Heart left ventricle (tissue), 13 donors: ENCODE results near the gene AAMDC.

Source experiments
- CTCF ChIP-seq, 12 donors: fragments of 200-600 bp; sonication (generic) in 4 of 12; IDR thresholded peaks; one replicate each; pipeline versions ENCODE4 v1.5.0 to v1.8.0; 2018 to 2022; ENCODE audit warnings: antibody characterized with exemption in 12 of 12, mild to moderate bottlenecking in 5 of 12
- POLR2A ChIP-seq, 2 donors: fragments of 450-650 bp; IDR thresholded peaks; one replicate each; pipeline ENCODE4 v1.6.1; 2017; ENCODE audit warnings: antibody characterized with exemption in 2 of 2, mild to moderate bottlenecking in 2 of 2, moderate library complexity in 2 of 2
- donor health status: ischemic (EF 13 %, LVEDD 7.1; RV severe dilation, severe dysfunction).
- donor health status: DM: no; HTN: yes; CAD: no.
- donor health status: DM: no; HTN: no; CAD: no.
- donor health status: ischemic (EF 25% LVEDD 6.9; RV normal size, moderate dysfunction).
- donor health status: ischemic (EF 25% LVEDD 5.7; RV mildly dilated, moderate dysfunction).
- donor health status: ischemic (EF 35%, LVEDD 5.7; RV mildly dilated, moderate dysfunction).
- donor health status: nonischemic (EF 11% LVEDD 7.7; RV severe dilation, severe dysfunction).
- donor health status: DM: yes; HTN: yes; CAD: no.
- donor health status: PGD.
- donor health status: ischemic (EF 29% LVEDD 5.4; RV normal size, mild dysfunction).
- donor health status: nonischemic (EF 23%, LVEDD 6.1; RV moderate dilation, normal function).

DNA sequence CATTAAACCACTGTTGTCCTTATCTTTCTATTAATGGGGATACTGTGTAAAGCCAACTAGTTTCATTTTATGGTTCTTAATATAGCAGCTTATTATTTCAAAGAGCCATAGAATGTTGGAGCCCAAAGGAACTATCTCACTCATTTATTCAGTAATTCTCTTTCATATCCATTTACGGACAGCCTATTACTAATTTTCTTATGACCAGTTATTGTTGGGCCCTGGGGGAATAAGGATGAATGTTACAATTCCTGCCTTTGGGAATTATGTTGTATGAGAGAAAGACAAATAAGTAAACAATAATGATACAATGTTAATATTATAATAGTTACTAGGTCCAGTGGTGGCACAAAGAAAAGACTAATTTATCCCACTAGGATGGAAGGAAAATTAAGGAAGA, 52.4 kb downstream of the AAMDC start:
- TF ChIP-seq CTCF (IDR thresholded peaks at IDR 0.05): no peak
- no peak for TF ChIP-seq POLR2A (IDR thresholded peaks at IDR 0.05)
